ENCODE results near the gene UBE2N.

Gene UBE2N

GRCh38 chr12:93358058-93358457 is 83.7 kb downstream of the UBE2N start:
- TF ChIP-seq CTCF (IDR thresholded peaks at IDR 0.05; ENCODE audit: low read depth, low read length): no peak
- no peak overlapping the region for H3K4me3 ChIP-seq (ENCODE audit: low read depth, low read length)
- in situ Hi-C loops (cut with HindIII; ENCODE audit: low sequenced_read_pairs): no loop called here
- no peak for DNase-seq (ENCODE audit: low read depth, low spot score)

- no peak overlapping the region for H3K4me3 ChIP-seq (ENCODE audit: low read depth, low read length)
- DNase-seq (ENCODE audit: low read depth, low spot score): no peak
- in situ Hi-C loops (cut with HindIII; ENCODE audit: low sequenced_read_pairs): no loop called here
- no peak for TF ChIP-seq CTCF (IDR thresholded peaks at IDR 0.05; ENCODE audit: low read depth, low read length)
These were observed 85.5 kb downstream of the UBE2N start for GRCh38 chr12:93356214-93356613.
